Dermis microvascular lymphatic vessel endothelial cell (primary cell): Measurements from ENCODE around the gene MAPT. TPM values are rescaled to one million over a fixed set of nuclear protein-coding genes. Genes with fewer than 3 reads are reported as not detected.

Experiments used
- DNase-seq, 2 donors: peaks; one replicate each; pipeline versions ENCODE4 v3.0.0 to v3.0.0-alpha.2; 2010; ENCODE audit warnings: low read depth in 2 of 2
- total RNA-seq: library from RNA; depleted of rRNA; stranded (reverse); fragments of >200 nt; gene quantifications from 2 replicates; pipeline ENCODE4 v1.2.1, GENCODE V29; 2014

MAPT gene
- total RNA-seq, 1 donor from 2014 or later: not detected

DNA sequence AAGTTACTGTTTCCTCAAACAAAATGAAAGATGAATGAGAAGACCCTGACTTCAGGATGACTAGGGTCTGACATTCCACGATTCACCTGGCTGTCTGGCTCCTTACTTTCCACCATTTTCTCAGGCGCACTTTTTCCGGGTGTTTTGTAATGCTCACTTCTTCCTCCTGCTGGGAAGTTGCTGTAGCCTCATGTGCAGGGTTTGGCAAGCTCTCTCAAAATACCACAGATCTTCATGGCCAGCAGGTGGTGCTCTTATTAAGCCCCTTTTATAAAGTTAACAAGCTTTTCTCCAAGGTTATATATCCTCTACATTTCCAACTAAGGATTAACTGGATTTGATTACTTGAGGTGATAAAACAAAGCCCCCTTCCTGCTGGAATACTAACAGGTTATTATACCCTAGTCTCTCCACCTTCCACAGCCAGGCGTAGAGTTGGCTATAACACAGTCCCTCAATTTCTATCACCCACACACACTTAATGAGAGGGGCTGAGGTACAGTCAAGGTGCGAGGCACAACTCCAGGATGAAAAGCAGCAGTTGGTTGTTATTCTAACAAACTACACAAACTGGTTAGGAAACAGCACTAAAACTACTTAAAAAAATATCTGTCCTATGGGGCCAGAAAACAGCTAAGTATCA lies 150.1 kb downstream of the MAPT start:
- peak; percentile 88 to 92 for DNase-seq

DNA sequence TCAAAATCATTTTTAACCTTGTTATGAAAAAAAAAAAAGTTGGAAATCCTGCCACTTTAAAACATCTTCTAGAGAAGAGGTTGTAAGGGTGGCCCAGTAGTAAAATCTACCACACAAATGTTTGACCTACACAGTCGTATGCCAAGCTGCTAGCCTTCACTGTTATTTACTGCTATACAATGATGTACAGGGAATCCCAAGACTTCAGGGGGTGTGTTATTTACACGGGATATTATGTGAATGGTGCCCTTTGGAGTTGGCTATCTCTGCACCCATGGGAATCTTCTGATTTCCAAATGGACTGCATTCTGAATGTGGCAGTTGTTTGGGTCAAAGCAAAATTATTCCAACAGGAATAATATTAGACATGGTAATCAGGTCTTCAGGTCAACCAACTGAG lies 150.6 kb downstream of the MAPT start:
- DNase-seq: no peak

DNA sequence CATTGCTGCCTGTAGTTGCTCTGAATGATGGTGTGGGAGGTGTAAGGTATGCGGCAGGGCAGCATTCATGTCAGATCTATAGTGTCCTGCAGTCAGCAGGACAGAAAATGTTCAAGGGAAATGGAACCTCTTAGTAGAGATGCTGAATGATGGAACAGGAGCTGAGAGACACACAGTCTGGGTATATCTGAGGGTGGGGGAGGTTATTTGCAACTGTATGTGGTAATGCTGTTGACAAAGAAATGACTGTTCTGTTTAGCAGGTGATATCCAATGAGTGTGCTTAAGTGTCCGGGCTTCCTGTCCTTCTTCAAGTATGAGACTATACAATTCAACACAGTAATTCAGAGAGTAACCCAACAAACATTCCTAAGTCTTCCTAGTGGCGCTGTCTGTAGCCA lies 151.3 kb downstream of the MAPT start:
- no peak for DNase-seq

DNA sequence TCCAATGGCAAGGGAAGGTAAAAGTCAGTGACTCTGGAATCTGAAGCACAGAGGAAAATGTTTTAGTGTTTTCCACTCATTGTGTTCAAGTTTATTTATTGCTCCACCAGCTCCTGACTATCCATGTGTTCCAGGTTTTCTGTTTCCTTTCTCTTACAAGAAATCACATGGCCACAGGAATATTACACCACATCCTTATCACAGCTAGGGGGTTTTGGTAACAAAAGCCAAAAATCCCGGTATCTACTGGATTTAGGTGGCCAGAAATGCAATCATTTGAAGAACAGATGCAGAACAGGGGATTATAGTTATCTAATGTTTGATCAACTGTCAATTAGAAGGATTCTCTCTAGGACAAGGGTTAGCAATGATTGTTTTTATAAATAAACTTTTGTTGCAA lies 152.6 kb downstream of the MAPT start:
- DNase-seq: peak; percentile 61 to 68

DNA sequence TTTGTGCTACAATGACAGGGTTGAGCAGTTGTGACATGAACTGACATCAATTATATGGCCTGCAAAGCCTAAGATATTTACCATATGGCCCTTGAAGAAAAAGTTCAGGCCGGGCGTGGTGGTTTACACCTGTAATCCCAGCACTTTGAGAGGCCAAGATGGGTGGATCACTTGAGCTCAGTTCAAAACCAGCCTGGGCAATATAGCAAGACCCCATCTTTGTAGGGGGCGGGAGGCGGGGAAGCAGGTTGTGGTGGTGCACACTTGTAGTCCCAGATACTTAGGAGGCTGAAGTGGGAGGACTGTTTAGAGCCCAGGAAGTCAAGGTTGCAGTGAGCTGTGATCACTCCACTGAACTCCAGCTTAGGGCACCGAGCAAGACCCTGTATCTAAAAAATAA lies 153.0 kb downstream of the MAPT start:
- no peak for DNase-seq

DNA sequence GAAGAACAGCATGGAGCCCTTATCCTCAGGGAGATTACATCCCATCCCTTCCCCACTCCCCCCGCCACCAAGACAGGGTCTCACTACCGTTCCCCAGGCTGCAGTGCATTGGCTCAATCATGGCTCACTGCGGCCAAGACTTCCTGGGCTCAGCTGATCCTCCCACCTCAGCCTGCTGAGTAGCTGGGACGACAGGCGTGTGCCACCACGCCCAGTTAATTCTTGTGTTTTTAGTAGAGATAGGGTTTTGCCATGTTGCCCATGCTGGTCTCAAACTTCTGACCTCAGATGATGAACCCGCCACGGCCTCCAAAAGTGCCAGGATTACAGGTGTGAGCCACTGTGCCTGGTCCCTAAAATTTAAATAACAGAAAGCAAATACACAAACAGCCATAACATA lies 153.5 kb downstream of the MAPT start:
- DNase-seq: no peak

DNA sequence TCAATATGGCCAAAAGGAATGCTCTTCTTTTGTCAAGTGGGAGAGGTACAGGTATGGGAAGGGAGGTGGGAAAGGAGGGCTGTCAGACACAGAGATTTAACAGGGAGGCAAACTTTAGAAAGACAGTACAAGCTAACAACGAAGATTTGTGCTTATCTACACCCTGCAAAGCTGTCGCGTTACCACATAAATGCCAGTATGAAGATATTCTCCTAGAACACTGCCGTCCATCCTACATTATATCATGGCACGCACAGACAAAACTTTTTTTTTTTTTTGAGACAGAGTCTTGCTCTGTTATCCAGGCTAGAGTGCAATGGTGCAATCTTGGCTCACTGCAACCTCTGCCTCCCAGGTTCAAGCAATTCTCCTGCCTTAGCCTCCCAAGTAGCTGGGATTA lies 155.3 kb downstream of the MAPT start:
- no peak for DNase-seq

DNA sequence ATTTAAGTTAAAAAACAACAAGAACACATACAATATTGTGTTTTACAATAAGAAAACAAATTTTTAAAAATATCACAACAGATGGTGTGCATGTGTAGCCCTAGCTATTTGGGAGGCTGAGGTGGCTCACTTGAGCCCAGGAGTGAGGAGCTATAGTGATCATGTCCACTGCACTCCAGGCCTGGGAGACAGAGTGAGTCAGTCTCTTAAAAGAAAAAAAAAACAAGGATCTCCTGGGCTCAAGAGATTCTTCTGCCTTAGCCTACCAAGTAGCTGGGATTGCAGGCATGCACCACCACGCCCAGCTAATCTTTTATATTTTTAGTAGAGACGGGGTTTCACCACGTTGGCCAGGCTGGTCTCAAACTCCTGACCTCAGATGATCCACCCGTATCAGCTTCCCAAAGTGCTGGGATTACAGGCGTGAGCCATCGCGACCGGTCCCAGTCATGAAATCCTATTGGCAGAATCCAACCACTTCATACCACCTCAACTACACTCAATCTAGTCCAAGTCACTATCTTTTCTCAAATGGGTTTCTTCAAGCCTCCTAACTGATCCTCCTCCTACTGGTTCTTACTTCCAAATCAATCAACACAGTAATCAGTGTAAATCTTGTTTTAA lies 159.7 kb downstream of the MAPT start:
- no peak for DNase-seq

DNA sequence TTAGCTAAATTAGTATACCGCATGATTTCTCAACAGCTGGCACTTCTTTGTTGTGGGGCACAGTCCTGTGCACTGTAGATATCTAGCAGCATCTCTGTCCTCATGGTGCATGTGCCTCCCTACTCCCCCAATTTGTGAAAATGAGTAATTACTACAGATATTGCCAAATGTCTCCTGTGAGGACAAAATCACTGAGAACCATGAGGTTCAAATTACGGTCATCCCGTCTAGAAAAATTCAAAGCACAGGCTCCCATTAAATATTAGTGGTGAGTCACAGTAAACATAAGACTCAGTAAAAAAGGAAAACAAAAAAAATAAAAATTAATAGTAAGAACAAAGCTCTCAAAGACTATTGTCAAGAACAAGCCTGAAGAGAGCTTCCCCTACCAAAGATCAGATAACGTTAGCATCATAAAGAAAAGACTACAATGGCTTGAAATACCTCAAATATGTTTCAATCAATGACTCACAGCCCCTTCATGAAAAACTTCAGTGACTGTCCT lies 162.5 kb downstream of the MAPT start:
- DNase-seq: peak in 1 of 2 donors; percentile 79

DNA sequence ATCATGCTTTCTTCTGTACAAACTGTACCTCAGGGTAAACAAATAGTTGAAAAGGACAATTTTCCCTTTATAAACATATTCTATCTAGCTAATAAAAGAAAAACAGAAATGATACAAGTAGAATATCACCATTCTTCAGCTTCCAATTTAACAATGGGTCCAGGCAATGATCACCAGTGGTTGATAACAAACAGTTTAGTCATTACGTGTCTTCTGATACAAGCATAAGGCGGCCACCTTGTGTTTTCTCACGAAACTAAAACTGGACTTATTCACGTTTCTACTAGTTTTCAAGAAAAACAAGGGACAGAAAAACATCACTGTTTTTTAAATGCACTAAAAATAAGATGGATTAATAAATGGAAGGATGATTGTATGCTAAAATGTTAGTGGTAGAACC lies 163.0 kb downstream of the MAPT start:
- DNase-seq: peak in 1 of 2 donors; percentile 68

DNA sequence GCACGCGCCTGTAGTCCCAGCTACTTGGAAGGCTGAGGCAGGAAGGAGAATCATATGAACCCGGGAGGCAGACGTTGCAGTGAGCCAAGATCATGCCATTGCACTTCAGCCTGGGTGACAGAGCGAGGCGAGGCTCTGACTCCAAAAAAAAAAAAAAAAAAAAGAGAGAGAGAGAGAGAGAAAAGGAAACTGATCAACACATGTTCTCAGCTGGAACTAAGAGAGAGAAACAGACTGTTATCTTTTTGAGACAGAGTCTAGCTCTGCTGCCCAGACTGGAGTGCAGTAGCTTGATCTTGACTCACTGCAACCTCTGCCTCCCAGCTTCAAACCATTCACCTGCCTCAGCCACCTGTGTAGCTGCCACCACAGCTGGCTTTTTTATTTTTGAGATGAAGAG lies 165.1 kb downstream of the MAPT start:
- DNase-seq: no peak

DNA sequence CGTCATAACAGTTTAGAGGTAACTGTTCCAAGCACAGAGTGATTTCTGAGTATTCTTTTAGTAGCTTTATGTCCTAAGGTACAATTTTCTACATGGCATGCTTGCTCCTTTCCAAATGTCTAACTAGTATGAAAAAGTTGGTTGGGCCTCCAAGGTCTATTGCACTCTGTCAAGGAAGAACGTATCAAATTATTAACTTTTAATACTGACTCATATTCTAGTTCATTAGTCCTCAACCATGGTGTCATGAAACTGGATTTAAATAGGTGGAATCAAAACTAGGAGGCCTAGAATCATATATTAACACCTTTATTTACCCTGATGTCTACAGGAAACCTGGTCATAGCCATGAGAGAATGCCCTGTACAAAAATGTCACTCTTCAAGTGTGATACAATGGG lies 166.1 kb downstream of the MAPT start:
- DNase-seq: no peak

DNA sequence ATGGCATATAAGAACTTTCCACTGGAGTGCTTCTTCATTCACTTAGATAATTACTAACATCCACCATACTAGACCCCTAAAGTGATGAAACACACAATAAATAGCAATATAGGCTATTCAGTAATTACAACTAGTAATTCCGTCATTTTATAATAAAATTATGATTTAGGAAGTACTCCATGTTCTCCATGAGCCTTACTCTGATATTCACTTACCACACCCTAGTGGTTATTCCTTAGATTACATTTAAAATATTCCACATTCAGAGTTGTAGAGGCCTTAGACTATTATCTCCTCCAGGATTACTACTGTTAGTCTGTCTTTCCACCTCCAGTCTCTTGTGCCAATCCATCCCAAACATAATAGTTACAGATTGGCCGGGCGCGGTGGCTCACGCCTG lies 167.1 kb downstream of the MAPT start:
- peak in 1 of 2 donors; percentile 33 for DNase-seq

DNA sequence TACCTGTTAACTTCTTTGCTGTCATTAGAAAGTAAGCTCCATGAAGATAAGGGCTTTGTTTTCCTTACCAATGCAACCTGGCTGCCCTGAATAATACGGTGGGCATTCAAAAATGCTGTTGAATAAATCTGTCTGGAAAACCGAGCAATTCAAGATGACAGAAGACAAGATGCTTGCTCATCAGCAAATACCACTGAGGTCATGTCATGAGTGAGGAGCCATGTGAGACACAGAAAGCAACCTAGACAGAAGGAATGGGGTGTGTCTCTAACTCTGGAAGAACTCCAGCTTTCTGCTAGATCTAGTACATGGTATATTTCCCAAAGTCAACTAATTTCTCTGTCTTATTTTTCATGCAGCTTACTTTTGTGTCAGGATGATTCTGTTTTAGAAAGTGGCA lies 168.9 kb downstream of the MAPT start:
- DNase-seq: no peak

DNA sequence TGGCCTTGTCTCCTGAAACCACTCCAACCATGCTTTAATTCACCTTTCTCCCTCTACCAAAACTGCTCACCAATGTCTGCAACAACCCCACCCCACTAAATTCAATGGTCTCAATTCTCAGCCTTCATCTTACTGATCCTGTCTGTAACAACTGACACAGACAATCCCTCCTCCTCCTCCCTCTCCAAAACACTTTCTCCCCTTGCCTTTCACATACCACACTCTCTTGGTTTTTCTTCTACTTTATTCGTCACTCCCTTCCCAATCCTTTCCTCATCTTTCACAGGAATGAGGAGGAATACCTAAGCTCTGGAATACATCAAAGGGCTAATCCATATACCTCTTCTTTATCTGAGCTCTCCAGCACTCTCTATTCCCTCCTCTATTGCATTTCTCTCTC lies 170.1 kb downstream of the MAPT start:
- DNase-seq: no peak

DNA sequence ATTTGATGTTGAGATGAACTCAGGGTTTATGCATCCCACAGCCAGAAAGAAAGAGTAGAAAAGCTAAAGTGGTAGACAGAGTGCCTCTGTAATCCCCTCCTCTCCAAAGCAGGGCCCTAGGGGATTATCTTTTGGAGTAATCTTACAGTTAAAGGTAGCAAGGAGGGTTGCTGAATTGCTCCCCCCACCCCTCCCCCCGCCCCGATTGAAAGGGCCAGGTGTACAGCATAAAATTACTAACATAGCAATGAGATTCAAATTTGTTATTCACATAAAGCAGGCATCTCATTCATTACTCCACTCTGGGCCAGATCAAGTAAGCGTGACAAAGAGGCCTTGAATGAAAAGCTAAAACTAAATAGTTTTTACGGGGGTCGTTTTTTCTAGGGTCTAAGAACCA lies 177.4 kb downstream of the MAPT start:
- DNase-seq: no peak

DNA sequence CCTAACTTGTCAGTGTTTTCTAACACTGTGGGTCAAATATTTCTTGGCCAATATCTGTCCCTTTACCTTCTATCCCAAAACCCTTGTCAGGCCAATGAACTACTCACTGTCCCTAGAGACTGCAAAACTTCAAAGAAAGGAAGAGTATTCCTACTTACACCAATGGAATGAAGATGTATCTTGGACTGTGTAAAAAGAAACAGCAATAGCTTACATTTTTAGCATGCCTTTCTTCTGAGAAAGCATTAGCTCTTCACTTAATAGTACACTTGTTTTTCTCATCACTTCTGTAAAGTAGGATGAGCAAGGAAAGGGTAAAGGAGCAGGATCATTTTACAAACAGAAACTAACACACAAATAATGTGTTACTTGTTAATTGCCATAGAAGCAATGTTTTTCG lies 178.6 kb downstream of the MAPT start:
- DNase-seq: peak in 1 of 2 donors; percentile 11

DNA sequence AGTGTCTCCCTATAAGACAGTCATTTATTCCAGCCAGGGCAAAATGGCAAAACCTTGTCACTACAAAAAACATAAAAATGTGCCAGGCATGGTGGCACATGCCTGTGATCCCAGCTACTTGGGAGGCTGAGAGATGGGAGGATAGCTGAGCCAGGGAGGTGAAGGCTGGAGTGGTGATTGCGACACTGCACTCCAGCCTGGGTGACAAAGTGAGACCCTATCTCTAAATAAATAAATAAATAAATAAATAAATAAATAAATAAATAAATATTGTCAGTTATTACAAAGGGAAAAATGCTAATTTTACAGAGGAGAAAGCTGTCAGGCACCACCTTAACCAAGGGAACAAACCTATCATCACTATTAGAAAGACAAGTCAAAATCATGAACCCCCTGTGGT lies 180.2 kb downstream of the MAPT start:
- no peak for DNase-seq

Other genes starting within 250 kb of the MAPT start
- not detected in 2 replicates for gene CRHR1, start 110.2 kb upstream of the MAPT start, total RNA-seq
- gene SPPL2C, start 49.7 kb upstream of the MAPT start, total RNA-seq: not detected in 2 replicates
- gene STH, start 104.7 kb downstream of the MAPT start, total RNA-seq: not detected in 2 replicates